Pancreas (tissue), 10 donors: ENCODE measurements around the gene CCDC185. TPM values are rescaled to one million over a fixed set of nuclear protein-coding genes. Genes with fewer than 3 reads are reported as not detected.

ENCODE experiments used
- ATAC-seq, 4 donors: fragments of 200-7000 bp; cut with Tn5 transposase; one replicate each; pipeline versions ENCODE4 v1.8.0 to v1.9.1; 2020; ENCODE audit warnings: mild to moderate bottlenecking in 4 of 4, moderate library complexity in 4 of 4
- DNase-seq, 6 donors: peaks; one replicate each; pipeline ENCODE4 v3.0.0-alpha.2; 2020
- FAIRE-seq: peaks from 2 replicates; lab custom pipeline; 2012; peaks lifted over from hg19 to GRCh38; lab: Jason Lieb, UNC
- H3K27ac ChIP-seq, 4 donors: fragments of 200-600 bp; sonication (generic); 1 replicate in 3 of 4; 2 replicates in 1 of 4; pipeline versions ENCODE4 v1.5.0 to v1.8.0; 2020
- H3K27me3 ChIP-seq, 4 donors: fragments of 200-600 bp; one replicate each; pipeline ENCODE4 v1.8.0; 2021
- H3K36me3 ChIP-seq, 3 donors: fragments of 200-600 bp; sonication (generic) in 1 of 3; one replicate each; pipeline versions ENCODE4 v1.5.0 to v1.8.0; 2020 to 2021
- H3K4me1 ChIP-seq, 3 donors: fragments of 200-600 bp; one replicate each; pipeline ENCODE4 v1.8.0; 2021
- H3K4me3 ChIP-seq, 4 donors: fragments of 200-600 bp; sonication (generic) in 2 of 4; one replicate each; pipeline versions ENCODE4 v1.5.0 to v1.8.0; 2020 to 2021
- H3K9me3 ChIP-seq, 4 donors: fragments of 200-600 bp; one replicate each; pipeline ENCODE4 v1.8.0; 2021
- CTCF ChIP-seq, 4 donors: fragments of 200-600 bp; sonication (generic) in 3 of 4; IDR thresholded peaks; one replicate each; pipeline versions ENCODE4 v1.5.0 to v1.8.0; 2021; ENCODE audit warnings: antibody characterized with exemption in 4 of 4
- WGBS, 2 donors: extraction: QIAGEN DNeasy Blood & Tissue Kit; methylation state at CpG; one replicate each; pipeline ENCODE4 v1.1.7; 2013; 5-methylcytosine and 5-hydroxymethylcytosine counted together
- intact Hi-C, 3 donors: fragments of 100-400 bp; cut with DNase I; formaldehyde crosslinking; loops; one replicate each; pipeline versions ENCODE4 v1.11.1 to v1.14.2; 2022
- polyA plus RNA-seq, 2 donors: library from polyadenylated mRNA; stranded (reverse); fragments of 200-250 nt; gene quantifications; one replicate each; pipeline ENCODE4 v1.2.3, GENCODE V29; 2013
- total RNA-seq, 6 donors: library from RNA; stranded (reverse); fragmentation: NEBNext Ultra II Directional in 4 of 6; extraction: Animal tissue kit (Norgen Biotek cat#: 25700) in 4 of 6; gene quantifications; one replicate each; pipeline versions ENCODE4 v1.2.1 to v1.2.4, GENCODE V29; 2021 to 2023
- donor health status: healthy with polysubstance abuse.
- donor health status: DM: no; HTN: no; CAD: no; lungs with moderate emphysema.
- donor health status: DM: no; HTN: no; CAD: no.
- donor health status: control.
- donor health status: control.
- donor health status: Bipolar disorder and iron deficiency.
- donor health status: DM: yes; HTN: yes; CAD: no.
- donor health status: DM: no; HTN: no; CAD: no.
- donor health status: DM: no; HTN: no; CAD: no.
- donor health status: DM: yes; HTN: yes; CAD: no.

The CCDC185 gene
- total and polyA plus RNA-seq, 8 donors, result not detected

GRCh38 chr1:223346311-223346710 is 46.9 kb upstream of the CCDC185 start:
- Histone ChIP-seq H3K4me3 (no peak overlapping the region), H3K27me3 (no peaks in the 10 kb centered on the region), H3K27ac (no peak overlapping the region), H3K4me1 (peaks cover 4 to 18% (median 16%) of the 10 kb centered on the region in 3 donors), H3K36me3 (no peaks in the 10 kb centered on the region), H3K9me3 (no peaks in the 10 kb centered on the region)
- intact Hi-C loops, result no loop called here
- no peak for DNase-seq
- FAIRE-seq, result no peak
- WGBS, 2 donors, result 94 to 97% methylated on average over 4 of the region's 4 CpGs
- no peak for TF ChIP-seq CTCF (IDR thresholded peaks at IDR 0.05)
- ATAC-seq, result no peak

- H3K27me3 ChIP-seq, result no peaks in the 10 kb centered on the region
- intact Hi-C loops, result no loop called here
- no peak for TF ChIP-seq CTCF (IDR thresholded peaks at IDR 0.05)
- no peak overlapping the region for H3K4me3 ChIP-seq
- no peak for DNase-seq
- FAIRE-seq, result no peak
- H3K4me1 ChIP-seq, result peaks cover 4 to 18% (median 16%) of the 10 kb centered on the region in 3 donors
- H3K36me3 ChIP-seq, result no peaks in the 10 kb centered on the region
- WGBS, 2 donors, result 83% methylated on average over 4 of the region's 4 CpGs
- no peak for ATAC-seq
- no peak overlapping the region for H3K27ac ChIP-seq
- H3K9me3 ChIP-seq, result no peaks in the 10 kb centered on the region
Measured at GRCh38 chr1:223347583-223347982, 45.6 kb upstream of the CCDC185 start.

- Histone ChIP-seq H3K27me3 (no peaks in the 10 kb centered on the region), H3K4me1 (peaks cover 4 to 15% (median 13%) of the 10 kb centered on the region in 3 donors), H3K4me3 (no peak overlapping the region), H3K9me3 (no peaks in the 10 kb centered on the region), H3K36me3 (no peaks in the 10 kb centered on the region), H3K27ac (no peak overlapping the region)
- WGBS, 2 donors, result 88 to 97% methylated on average over 2 of the region's 2 CpGs
- TF ChIP-seq CTCF (IDR thresholded peaks at IDR 0.05), result no peak
- no peak for FAIRE-seq
- no peak for DNase-seq
- ATAC-seq, result no peak
- intact Hi-C loops, result no loop called here
Measured at GRCh38 chr1:223348439-223348838, 44.8 kb upstream of the CCDC185 start.

DNA sequence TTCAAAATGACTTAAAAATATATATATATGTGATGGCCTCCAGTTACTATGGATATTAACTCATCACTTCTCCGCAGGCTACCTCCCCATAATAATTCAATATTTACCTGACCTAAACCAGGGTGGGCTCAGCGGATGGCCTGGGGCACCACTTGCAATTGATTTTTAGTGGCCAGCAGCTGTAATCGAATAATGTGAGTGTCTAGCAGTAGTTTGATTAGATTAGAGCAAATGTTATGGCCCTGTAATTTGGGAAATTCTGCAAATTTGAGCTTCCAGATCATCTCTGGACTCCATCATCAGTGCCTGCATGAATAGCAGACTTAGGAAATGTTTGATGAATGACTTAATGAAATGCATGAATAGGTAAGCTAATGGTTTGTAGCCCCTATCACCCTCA is 44.0 kb upstream of the CCDC185 start:
- H3K4me1 ChIP-seq, result peaks cover 0 to 7% (median 5%) of the 10 kb centered on the region in 3 donors
- no peak for TF ChIP-seq CTCF (IDR thresholded peaks at IDR 0.05)
- no peaks in the 10 kb centered on the region for H3K9me3 ChIP-seq
- 94% methylated on average over 3 of the region's 3 CpGs for WGBS, 2 donors
- no peaks in the 10 kb centered on the region for H3K27me3 ChIP-seq
- FAIRE-seq (no peak), DNase-seq (no peak), ATAC-seq (no peak)
- no peak overlapping the region for H3K27ac ChIP-seq
- no peaks in the 10 kb centered on the region for H3K36me3 ChIP-seq
- H3K4me3 ChIP-seq, result no peak overlapping the region
- intact Hi-C loops, result no loop called here

GRCh38 chr1:223350361-223350908 is 42.8 kb upstream of the CCDC185 start:
- Histone ChIP-seq H3K27ac (no peak overlapping the region), H3K36me3 (no peaks in the 10 kb centered on the region), H3K4me1 (no peaks in the 10 kb centered on the region), H3K9me3 (no peaks in the 10 kb centered on the region), H3K4me3 (no peak overlapping the region), H3K27me3 (no peaks in the 10 kb centered on the region)
- intact Hi-C loops, result no loop called here
- 57 to 61% methylated on average over 5 of the region's 5 CpGs for WGBS, 2 donors
- no peak for DNase-seq
- FAIRE-seq, result no peak
- peak in 1 of 4 donors; percentile 31 for ATAC-seq
- no peak for TF ChIP-seq CTCF (IDR thresholded peaks at IDR 0.05)
